Esophagus squamous epithelium (tissue), 4 donors: ENCODE results near the gene AIFM2.

Experiments used
- CTCF ChIP-seq, 6 experiments: fragments of 450-650 bp in 4 of 6; fragments of 200-600 bp in 2 of 6; sonication (generic) in 2 of 6; IDR thresholded peaks; one replicate each; pipeline ENCODE4 v1.5.1; 2016 to 2019; ENCODE audit warnings: antibody characterized with exemption in 6 of 6, mild to moderate bottlenecking in 4 of 6, moderate library complexity in 4 of 6
- POLR2A ChIP-seq, 4 donors: fragments of 450-650 bp; IDR thresholded peaks; one replicate each; pipeline ENCODE4 v1.6.1; 2017; ENCODE audit warnings: antibody characterized with exemption in 4 of 4, mild to moderate bottlenecking in 4 of 4, moderate library complexity in 3 of 4

- TF ChIP-seq POLR2A (IDR thresholded peaks at IDR 0.05) (no peak), CTCF (IDR thresholded peaks at IDR 0.05) (no peak)
These were observed 9.9 kb downstream of the AIFM2 start for GRCh38 chr10:70122742-70123141.
